SK-N-SH treated with all-trans-retinoic acid at 6 μM for 48 hours (cell line): ENCODE measurements around the gene LRRC7.

Source experiments
- ATAC-seq: fragments of 200-7000 bp; cut with Tn5 transposase; 3 replicates; pipeline ENCODE4 v1.9.1; 2020; ENCODE audit warnings: mild to moderate bottlenecking, moderate library complexity
- ARNTL ChIP-seq: fragments of 450-650 bp; formaldehyde crosslinking; IDR thresholded peaks from 2 replicates; pipeline ENCODE4 v1.5.0; 2020; ENCODE audit warnings: low read depth, mild to moderate bottlenecking, moderate library complexity, borderline replicate concordance
- BACH2 ChIP-seq: fragments of 250-450 bp; sonication (Bioruptor Pico); IDR thresholded peaks from 2 replicates; pipeline ENCODE4 v1.9.0; 2021; ENCODE audit warnings: mild to moderate bottlenecking, borderline replicate concordance
- CSDC2 ChIP-seq: fragments of 250-450 bp; sonication (Bioruptor Pico); IDR thresholded peaks from 2 replicates; pipeline ENCODE4 v1.5.0; 2020; ENCODE audit warnings: mild to moderate bottlenecking, moderate library complexity
- ESRRG ChIP-seq: fragments of 250-450 bp; sonication (Bioruptor Pico); IDR thresholded peaks from 2 replicates; pipeline ENCODE4 v1.6.1; 2021; ENCODE audit warnings: mild to moderate bottlenecking
- GLIS3 ChIP-seq: fragments of 250-450 bp; sonication (Bioruptor Pico); IDR thresholded peaks from 2 replicates; pipeline ENCODE4 v1.5.0; 2020; ENCODE audit warnings: mild to moderate bottlenecking, moderate library complexity
- ISL1 ChIP-seq: fragments of 250-450 bp; sonication (Bioruptor Pico); IDR thresholded peaks from 2 replicates; pipeline ENCODE4 v2.1.2; 2022; ENCODE audit warnings: mild to moderate bottlenecking, moderate library complexity
- OSR1 ChIP-seq: fragments of 250-450 bp; sonication (Bioruptor Pico); IDR thresholded peaks from 2 replicates; pipeline ENCODE4 v1.8.0; 2022; ENCODE audit warnings: moderate library complexity, mild to moderate bottlenecking, inconsistent platforms
- PPARA ChIP-seq: fragments of 250-450 bp; sonication (Bioruptor Pico); IDR thresholded peaks from 2 replicates; pipeline ENCODE4 v1.5.0; 2020; ENCODE audit warnings: mild to moderate bottlenecking, borderline replicate concordance
- RARB ChIP-seq: fragments of 250-450 bp; sonication (Bioruptor Pico); IDR thresholded peaks from 2 replicates; pipeline ENCODE4 v1.8.0; 2021; ENCODE audit warnings: mild to moderate bottlenecking, moderate library complexity
- SNAI2 ChIP-seq: fragments of 250-450 bp; sonication (Bioruptor Pico); IDR thresholded peaks from 2 replicates; pipeline ENCODE4 v1.5.0; 2020; ENCODE audit warnings: mild to moderate bottlenecking, moderate library complexity
- TCF4 ChIP-seq: fragments of 250-450 bp; sonication (Bioruptor Pico); IDR thresholded peaks from 2 replicates; pipeline ENCODE4 v1.8.0; 2021; ENCODE audit warnings: mild to moderate bottlenecking, moderate library complexity, borderline replicate concordance
- TOX ChIP-seq: fragments of 250-450 bp; sonication (Bioruptor Pico); IDR thresholded peaks from 2 replicates; pipeline ENCODE4 v1.8.0; 2021; ENCODE audit warnings: mild to moderate bottlenecking, moderate library complexity, borderline replicate concordance
- ZC3H10 ChIP-seq: fragments of 250-450 bp; sonication (Bioruptor Pico); IDR thresholded peaks from 2 replicates; pipeline ENCODE4 v1.5.1; 2021; ENCODE audit warnings: mild to moderate bottlenecking, moderate library complexity
- ZFP3 ChIP-seq: fragments of 250-450 bp; sonication (Bioruptor Pico); IDR thresholded peaks from 2 replicates; pipeline ENCODE4 v1.5.0; 2020; ENCODE audit warnings: mild to moderate bottlenecking, moderate library complexity
- ZFP30 ChIP-seq: fragments of 450-650 bp; formaldehyde crosslinking; IDR thresholded peaks from 2 replicates; pipeline ENCODE4 v1.5.0; 2022; ENCODE audit warnings: mild to moderate bottlenecking, moderate library complexity
- ZNF565 ChIP-seq: fragments of 450-650 bp; formaldehyde crosslinking; conservative IDR thresholded peaks from 2 replicates; pipeline ENCODE4 v1.5.0; 2020; ENCODE audit warnings: low read depth, mild to moderate bottlenecking, moderate library complexity
- ZNF70 ChIP-seq: fragments of 450-650 bp; formaldehyde crosslinking; IDR thresholded peaks from 2 replicates; pipeline ENCODE4 v1.5.0; 2020; ENCODE audit warnings: mild to moderate bottlenecking, moderate library complexity
- ZNF8 ChIP-seq: fragments of 450-650 bp; formaldehyde crosslinking; IDR thresholded peaks from 2 replicates; pipeline ENCODE4 v1.5.0; 2020; ENCODE audit warnings: mild to moderate bottlenecking, moderate library complexity
- TF ChIP-seq, protein P1 (sequence below): fragments of 250-450 bp; sonication (Bioruptor Pico); IDR thresholded peaks from 2 replicates; pipeline ENCODE4 v1.5.1; 2020; ENCODE audit warnings: low read depth, mild to moderate bottlenecking, moderate library complexity
- TF ChIP-seq, protein P2 (sequence below): fragments of 250-450 bp; sonication (Bioruptor Pico); IDR thresholded peaks from 2 replicates; pipeline ENCODE4 v1.8.0; 2020; ENCODE audit warnings: mild to moderate bottlenecking, moderate library complexity, borderline replicate concordance
- TF ChIP-seq, protein P3 (sequence below): fragments of 250-450 bp; sonication (Bioruptor Pico); IDR thresholded peaks from 2 replicates; pipeline ENCODE4 v1.5.1; 2021; ENCODE audit warnings: mild to moderate bottlenecking, moderate library complexity
- TF ChIP-seq, protein P4 (sequence below): fragments of 250-450 bp; sonication (Bioruptor Pico); IDR thresholded peaks from 2 replicates; pipeline ENCODE4 v1.8.0; 2021; ENCODE audit warnings: low read depth, mild to moderate bottlenecking, moderate library complexity, borderline replicate concordance

Gene LRRC7

DNA sequence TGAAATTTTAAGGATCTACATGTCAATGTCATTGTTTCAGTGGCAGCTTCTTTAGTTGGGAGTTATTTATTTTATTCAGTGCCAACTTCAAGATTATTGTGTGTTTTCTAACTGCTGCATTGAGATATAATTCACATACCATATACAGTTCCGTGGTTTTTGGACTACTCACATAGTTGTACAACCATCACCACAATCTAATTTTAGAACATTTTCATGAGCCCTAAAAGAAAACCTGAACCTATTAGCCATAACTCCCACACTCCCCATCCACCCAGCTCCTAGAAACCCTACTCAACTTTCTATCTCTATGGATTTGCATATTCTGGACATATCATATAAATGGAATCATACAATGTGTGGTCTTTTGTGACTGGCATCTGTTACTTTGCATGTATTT lies 417.7 kb downstream of the LRRC7 start (continued):
- TF ChIP-seq ISL1 (CRISPR knock-in tag) (no peak), ZNF565 (CRISPR knock-in tag) (no peak), SNAI2 (no peak), GLIS3 (no peak), ZFP30 (CRISPR knock-in tag) (no peak), ZNF70 (CRISPR knock-in tag) (no peak), OSR1 (CRISPR knock-in tag) (no peak), ESRRG (CRISPR knock-in tag) (no peak)
- TF ChIP-seq, protein P1, sequence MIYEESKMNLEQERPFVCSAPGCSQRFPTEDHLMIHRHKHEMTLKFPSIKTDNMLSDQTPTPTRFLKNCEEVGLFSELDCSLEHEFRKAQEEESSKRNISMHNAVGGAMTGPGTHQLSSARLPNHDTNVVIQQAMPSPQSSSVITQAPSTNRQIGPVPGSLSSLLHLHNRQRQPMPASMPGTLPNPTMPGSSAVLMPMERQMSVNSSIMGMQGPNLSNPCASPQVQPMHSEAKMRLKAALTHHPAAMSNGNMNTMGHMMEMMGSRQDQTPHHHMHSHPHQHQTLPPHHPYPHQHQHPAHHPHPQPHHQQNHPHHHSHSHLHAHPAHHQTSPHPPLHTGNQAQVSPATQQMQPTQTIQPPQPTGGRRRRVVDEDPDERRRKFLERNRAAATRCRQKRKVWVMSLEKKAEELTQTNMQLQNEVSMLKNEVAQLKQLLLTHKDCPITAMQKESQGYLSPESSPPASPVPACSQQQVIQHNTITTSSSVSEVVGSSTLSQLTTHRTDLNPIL (CRISPR knock-in tag) = no peak

DNA sequence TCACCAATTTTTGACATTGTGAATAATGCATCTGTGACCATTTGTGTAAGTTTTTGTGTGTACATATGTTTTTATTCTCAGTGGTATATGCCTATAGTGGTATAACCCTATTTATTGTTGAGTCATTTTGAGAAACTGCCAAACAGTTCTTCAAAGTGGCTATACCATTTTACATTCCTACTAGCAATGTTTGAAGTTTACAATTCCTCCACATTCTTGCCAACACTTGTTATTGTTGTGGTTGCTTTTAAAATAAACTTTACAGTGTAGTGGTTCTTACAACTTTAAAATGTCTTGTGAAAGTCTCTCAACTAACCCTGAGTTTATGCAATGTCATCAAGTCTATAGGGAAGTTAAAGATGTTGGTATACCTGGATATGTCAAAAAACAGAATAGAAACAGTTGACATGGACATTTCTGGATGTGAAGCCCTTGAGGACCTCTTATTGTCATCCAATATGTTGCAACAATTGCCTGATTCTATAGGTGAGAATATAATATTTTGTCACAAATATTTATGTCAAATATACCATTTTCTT lies 418.2 kb downstream of the LRRC7 start:
- no peak for ATAC-seq
- TF ChIP-seq GLIS3 (no peak), ZNF8 (CRISPR knock-in tag) (no peak), ZFP3 (CRISPR knock-in tag) (no peak), TCF4 (CRISPR knock-in tag) (no peak), PPARA (CRISPR knock-in tag) (no peak), ARNTL (no peak), OSR1 (CRISPR knock-in tag) (no peak), BACH2 (CRISPR knock-in tag) (no peak), ZFP30 (CRISPR knock-in tag) (no peak), TOX (CRISPR knock-in tag) (no peak), SNAI2 (no peak), ISL1 (CRISPR knock-in tag) (no peak), ESRRG (CRISPR knock-in tag) (no peak), CSDC2 (no peak)
- TF ChIP-seq, protein P1 (CRISPR knock-in tag) = no peak
- TF ChIP-seq, protein P2, sequence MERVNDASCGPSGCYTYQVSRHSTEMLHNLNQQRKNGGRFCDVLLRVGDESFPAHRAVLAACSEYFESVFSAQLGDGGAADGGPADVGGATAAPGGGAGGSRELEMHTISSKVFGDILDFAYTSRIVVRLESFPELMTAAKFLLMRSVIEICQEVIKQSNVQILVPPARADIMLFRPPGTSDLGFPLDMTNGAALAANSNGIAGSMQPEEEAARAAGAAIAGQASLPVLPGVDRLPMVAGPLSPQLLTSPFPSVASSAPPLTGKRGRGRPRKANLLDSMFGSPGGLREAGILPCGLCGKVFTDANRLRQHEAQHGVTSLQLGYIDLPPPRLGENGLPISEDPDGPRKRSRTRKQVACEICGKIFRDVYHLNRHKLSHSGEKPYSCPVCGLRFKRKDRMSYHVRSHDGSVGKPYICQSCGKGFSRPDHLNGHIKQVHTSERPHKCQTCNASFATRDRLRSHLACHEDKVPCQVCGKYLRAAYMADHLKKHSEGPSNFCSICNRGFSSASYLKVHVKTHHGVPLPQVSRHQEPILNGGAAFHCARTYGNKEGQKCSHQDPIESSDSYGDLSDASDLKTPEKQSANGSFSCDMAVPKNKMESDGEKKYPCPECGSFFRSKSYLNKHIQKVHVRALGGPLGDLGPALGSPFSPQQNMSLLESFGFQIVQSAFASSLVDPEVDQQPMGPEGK = no peak
- TF ChIP-seq, protein P3, sequence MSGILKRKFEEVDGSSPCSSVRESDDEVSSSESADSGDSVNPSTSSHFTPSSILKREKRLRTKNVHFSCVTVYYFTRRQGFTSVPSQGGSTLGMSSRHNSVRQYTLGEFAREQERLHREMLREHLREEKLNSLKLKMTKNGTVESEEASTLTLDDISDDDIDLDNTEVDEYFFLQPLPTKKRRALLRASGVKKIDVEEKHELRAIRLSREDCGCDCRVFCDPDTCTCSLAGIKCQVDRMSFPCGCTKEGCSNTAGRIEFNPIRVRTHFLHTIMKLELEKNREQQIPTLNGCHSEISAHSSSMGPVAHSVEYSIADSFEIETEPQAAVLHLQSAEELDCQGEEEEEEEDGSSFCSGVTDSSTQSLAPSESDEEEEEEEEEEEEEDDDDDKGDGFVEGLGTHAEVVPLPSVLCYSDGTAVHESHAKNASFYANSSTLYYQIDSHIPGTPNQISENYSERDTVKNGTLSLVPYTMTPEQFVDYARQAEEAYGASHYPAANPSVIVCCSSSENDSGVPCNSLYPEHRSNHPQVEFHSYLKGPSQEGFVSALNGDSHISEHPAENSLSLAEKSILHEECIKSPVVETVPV (CRISPR knock-in tag) = no peak
- TF ChIP-seq, protein P4, sequence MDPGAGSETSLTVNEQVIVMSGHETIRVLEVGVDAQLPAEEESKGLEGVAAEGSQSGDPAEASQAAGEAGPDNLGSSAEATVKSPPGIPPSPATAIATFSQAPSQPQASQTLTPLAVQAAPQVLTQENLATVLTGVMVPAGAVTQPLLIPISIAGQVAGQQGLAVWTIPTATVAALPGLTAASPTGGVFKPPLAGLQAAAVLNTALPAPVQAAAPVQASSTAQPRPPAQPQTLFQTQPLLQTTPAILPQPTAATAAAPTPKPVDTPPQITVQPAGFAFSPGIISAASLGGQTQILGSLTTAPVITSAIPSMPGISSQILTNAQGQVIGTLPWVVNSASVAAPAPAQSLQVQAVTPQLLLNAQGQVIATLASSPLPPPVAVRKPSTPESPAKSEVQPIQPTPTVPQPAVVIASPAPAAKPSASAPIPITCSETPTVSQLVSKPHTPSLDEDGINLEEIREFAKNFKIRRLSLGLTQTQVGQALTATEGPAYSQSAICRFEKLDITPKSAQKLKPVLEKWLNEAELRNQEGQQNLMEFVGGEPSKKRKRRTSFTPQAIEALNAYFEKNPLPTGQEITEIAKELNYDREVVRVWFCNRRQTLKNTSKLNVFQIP = no peak

DNA sequence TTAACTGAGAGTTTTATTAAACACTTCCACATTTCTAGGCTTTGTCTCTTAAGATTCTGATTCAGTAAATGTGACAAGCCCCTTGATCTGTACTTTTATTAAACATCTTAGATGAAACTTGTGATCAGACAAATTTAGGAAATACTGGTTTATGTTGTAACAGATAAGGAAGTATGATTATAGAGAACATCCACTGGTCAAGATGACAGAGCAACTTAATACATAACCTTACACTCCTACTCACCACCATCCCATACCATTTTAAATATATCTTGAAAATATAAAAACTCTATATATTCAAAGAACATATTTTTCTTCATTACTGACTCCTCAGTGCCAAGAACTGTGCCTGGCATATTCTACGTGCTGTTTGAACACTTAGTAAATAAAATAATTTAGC lies 420.2 kb downstream of the LRRC7 start:
- no peak for ATAC-seq
- no peak for TF ChIP-seq ZNF8 (CRISPR knock-in tag)
- TF ChIP-seq ARNTL = no peak

DNA sequence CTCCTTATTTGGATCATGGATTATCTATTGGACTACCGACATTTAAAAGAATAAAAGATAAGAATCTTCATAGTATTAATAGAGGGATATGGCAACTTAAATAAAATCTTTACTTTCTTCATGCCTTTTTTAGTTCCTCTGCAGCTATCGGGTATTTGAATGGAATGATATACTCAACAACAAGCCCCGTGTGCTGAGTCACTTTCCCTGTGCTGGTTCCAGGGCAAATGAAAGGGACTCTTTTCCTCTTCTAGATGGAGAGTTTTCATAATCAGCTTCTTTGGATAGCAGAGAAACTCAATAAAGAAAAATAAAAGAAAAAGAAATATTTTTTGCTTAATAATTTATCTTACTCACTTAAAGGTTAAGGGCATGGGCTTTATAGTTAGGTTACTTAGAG lies 423.9 kb downstream of the LRRC7 start:
- no peak for ATAC-seq
- no peak for TF ChIP-seq RARB (CRISPR knock-in tag)
- no peak for TF ChIP-seq ZNF70 (CRISPR knock-in tag)
- TF ChIP-seq ZNF565 (CRISPR knock-in tag) = no peak
- no peak for TF ChIP-seq ZC3H10
- no peak for TF ChIP-seq CSDC2
- TF ChIP-seq ZNF8 (CRISPR knock-in tag) = no peak
- TF ChIP-seq, protein P3 (CRISPR knock-in tag) = no peak
- TF ChIP-seq TOX (CRISPR knock-in tag) = no peak
- TF ChIP-seq, protein P4 = no peak
- TF ChIP-seq, protein P2 = no peak
- TF ChIP-seq TCF4 (CRISPR knock-in tag) = no peak
- TF ChIP-seq PPARA (CRISPR knock-in tag) = no peak
- TF ChIP-seq, all 23 proteins: peak for 0
